ENCODE data around the gene STK40. TPM values are rescaled to one million over a fixed set of nuclear protein-coding genes. Genes with fewer than 3 reads are reported as not detected.
A peak's percentile ranks its signal among the peaks of the same experiment; 100 is the strongest.

The STK40 gene
- polyA plus RNA-seq, 4 donors, result 12.7 to 41.0 (median 25.3) TPM

DNA sequence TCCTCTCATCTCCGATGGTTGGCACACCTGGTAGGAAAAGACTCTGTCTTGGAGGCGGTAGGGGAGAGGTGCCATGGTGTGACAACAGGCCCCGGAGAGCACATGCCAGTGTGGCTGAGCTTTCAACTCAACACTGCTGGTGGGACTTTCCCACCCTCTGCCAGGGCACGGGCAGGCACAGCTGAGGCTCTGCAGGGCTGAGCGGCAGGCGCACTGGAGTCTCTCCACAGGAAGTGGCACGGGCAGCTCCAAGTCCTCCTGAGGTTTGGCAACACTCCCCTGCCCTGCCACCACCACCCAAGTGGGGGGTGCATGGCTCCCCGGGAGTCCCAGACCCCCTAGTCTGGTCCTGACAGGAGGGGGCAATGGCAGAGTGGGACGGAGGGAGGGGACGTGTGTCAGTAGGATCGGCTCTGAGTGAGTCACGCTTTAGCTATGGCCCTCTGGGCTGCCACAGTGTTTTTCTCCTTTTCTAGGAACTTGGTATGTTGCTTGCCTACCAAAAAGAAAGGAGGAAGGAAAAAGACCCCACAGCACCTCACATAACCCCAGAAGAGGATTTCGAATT is 35.0 kb downstream of the STK40 start:
- Histone ChIP-seq H3K9me3 (ENCODE audit: control insufficient read depth in 2 of 2, insufficient read depth in 1 of 2, low read depth in 1 of 2, low read length in 1 of 2) (no peaks in the 10 kb centered on the region), H3K4me3 (ENCODE audit: low read depth in 1 of 3, low read length in 3 of 3) (no peak overlapping the region), H3K27me3 (ENCODE audit: control insufficient read depth in 3 of 3, insufficient read depth in 3 of 3, low read length in 3 of 3) (no peaks in the 10 kb centered on the region), H3K27ac (ENCODE audit: low read depth in 1 of 3, low read length in 2 of 3) (peak overlapping the region in 1 of 3 donors; percentile 61), H3K4me1 (ENCODE audit: control insufficient read depth in 3 of 3, insufficient read depth in 2 of 3, low read depth in 1 of 3, low read length in 2 of 3) (peaks cover 0 to 6% (median 0%) of the 10 kb centered on the region in 3 donors), H3K36me3 (ENCODE audit: control insufficient read depth in 3 of 3, insufficient read depth in 2 of 3, low read depth in 1 of 3, low read length in 3 of 3) (peaks cover 17 to 98% (median 32%) of the 10 kb centered on the region in 3 donors)
- no peak for FAIRE-seq
- WGBS, 3 donors, result 60 to 76% (median 75%) methylated on average over 13 of the region's 13 CpGs
- no peak for DNase-seq

- no peak for FAIRE-seq
- peak overlapping the region in 1 of 3 donors; percentile 28 for H3K27ac ChIP-seq (ENCODE audit: low read depth in 1 of 3, low read length in 2 of 3)
- WGBS, 3 donors, result 85 to 92% (median 91%) methylated on average over 15 to 16 of the region's 16 CpGs
These were observed 35.9 kb downstream of the STK40 start for GRCh38 chr1:36349839-36350238.

DNA sequence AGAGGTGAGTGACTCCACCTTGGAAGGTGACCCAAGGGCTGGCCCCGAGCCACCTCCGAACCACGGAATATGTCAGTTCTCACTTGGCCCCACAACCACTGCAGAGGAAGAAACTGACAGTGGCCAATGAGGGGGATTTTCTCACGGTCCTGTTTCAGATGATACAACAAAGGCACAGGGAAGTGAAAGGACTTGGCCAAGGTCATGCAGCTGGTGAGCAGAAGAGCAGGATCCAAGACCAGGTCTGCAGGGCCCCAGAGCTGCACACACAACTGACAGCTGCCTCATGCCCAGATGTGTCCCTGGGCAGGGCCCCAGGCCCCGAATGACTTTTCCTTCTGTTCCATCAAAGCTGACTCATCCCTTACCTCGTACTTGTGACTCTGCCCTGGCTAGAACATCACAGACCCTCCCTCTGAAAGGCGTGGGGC is 36.5 kb downstream of the STK40 start:
- Histone ChIP-seq H3K36me3 (ENCODE audit: control insufficient read depth in 3 of 3, insufficient read depth in 2 of 3, low read depth in 1 of 3, low read length in 3 of 3) (peaks cover 11 to 98% (median 29%) of the 10 kb centered on the region in 3 donors), H3K27ac (ENCODE audit: low read depth in 1 of 3, low read length in 2 of 3) (no peak overlapping the region), H3K4me1 (ENCODE audit: control insufficient read depth in 3 of 3, insufficient read depth in 2 of 3, low read depth in 1 of 3, low read length in 2 of 3) (peaks cover 0 to 6% (median 0%) of the 10 kb centered on the region in 3 donors), H3K4me3 (ENCODE audit: low read depth in 1 of 3, low read length in 3 of 3) (no peak overlapping the region), H3K9me3 (ENCODE audit: control insufficient read depth in 2 of 2, insufficient read depth in 1 of 2, low read depth in 1 of 2, low read length in 1 of 2) (no peaks in the 10 kb centered on the region), H3K27me3 (ENCODE audit: control insufficient read depth in 3 of 3, insufficient read depth in 3 of 3, low read length in 3 of 3) (no peaks in the 10 kb centered on the region)
- FAIRE-seq (no peak), DNase-seq (no peak)
- 63 to 71% (median 64%) methylated on average over 7 of the region's 7 CpGs for WGBS, 3 donors

More at GRCh38 chr1:36349839-36350238, 35.9 kb downstream of the STK40 start:
- H3K36me3 ChIP-seq (ENCODE audit: control insufficient read depth in 3 of 3, insufficient read depth in 2 of 3, low read depth in 1 of 3, low read length in 3 of 3), result peaks cover 11 to 98% (median 32%) of the 10 kb centered on the region in 3 donors
- peaks cover 0 to 6% (median 0%) of the 10 kb centered on the region in 3 donors for H3K4me1 ChIP-seq (ENCODE audit: control insufficient read depth in 3 of 3, insufficient read depth in 2 of 3, low read depth in 1 of 3, low read length in 2 of 3)
- no peak for DNase-seq
- no peaks in the 10 kb centered on the region for H3K27me3 ChIP-seq (ENCODE audit: control insufficient read depth in 3 of 3, insufficient read depth in 3 of 3, low read length in 3 of 3)
- no peak overlapping the region for H3K4me3 ChIP-seq (ENCODE audit: low read depth in 1 of 3, low read length in 3 of 3)
- no peaks in the 10 kb centered on the region for H3K9me3 ChIP-seq (ENCODE audit: control insufficient read depth in 2 of 2, insufficient read depth in 1 of 2, low read depth in 1 of 2, low read length in 1 of 2)

DNA sequence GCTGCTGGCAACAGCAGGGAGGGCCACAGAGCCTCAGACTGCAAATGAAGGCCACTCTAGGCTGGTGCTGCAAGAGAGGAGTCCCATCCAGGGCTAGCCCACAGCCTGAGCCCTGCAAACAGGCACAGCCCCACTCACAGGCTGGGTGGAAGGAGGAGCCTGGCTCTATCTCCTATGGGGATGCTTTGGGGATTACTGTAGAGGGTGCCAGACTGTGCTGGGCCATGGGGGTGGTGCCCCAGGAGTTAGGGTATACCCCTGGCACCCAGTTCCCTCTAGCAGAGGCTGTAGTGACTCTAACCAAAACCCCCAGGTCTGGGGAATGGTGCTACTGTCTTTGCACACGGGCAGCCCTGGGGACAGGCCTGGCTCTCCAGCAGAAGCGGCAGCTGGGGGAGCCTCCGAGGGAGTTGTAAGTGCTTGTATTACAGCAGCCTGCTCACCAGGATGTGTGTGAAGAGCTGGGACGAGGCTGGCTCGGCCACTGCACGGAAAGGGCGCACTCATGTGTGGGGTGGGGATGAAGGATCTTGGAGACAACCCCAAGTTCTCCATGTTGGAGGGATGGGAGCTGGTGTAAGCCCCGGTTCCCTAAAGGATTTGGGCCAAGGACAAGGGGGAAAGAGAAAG is 38.9 kb downstream of the STK40 start:
- Histone ChIP-seq H3K27me3 (ENCODE audit: control insufficient read depth in 3 of 3, insufficient read depth in 3 of 3, low read length in 3 of 3) (no peaks in the 10 kb centered on the region), H3K9me3 (ENCODE audit: control insufficient read depth in 2 of 2, insufficient read depth in 1 of 2, low read depth in 1 of 2, low read length in 1 of 2) (no peaks in the 10 kb centered on the region), H3K4me3 (ENCODE audit: low read depth in 1 of 3, low read length in 3 of 3) (no peak overlapping the region), H3K36me3 (ENCODE audit: control insufficient read depth in 3 of 3, insufficient read depth in 2 of 3, low read depth in 1 of 3, low read length in 3 of 3) (peaks cover 9 to 98% (median 30%) of the 10 kb centered on the region in 3 donors), H3K4me1 (ENCODE audit: control insufficient read depth in 3 of 3, insufficient read depth in 2 of 3, low read depth in 1 of 3, low read length in 2 of 3) (peaks cover 0 to 6% (median 0%) of the 10 kb centered on the region in 3 donors), H3K27ac (ENCODE audit: low read depth in 1 of 3, low read length in 2 of 3) (no peak overlapping the region)
- FAIRE-seq (no peak), DNase-seq (no peak)
- 91 to 92% (median 91%) methylated on average over 8 of the region's 8 CpGs for WGBS, 3 donors

DNA sequence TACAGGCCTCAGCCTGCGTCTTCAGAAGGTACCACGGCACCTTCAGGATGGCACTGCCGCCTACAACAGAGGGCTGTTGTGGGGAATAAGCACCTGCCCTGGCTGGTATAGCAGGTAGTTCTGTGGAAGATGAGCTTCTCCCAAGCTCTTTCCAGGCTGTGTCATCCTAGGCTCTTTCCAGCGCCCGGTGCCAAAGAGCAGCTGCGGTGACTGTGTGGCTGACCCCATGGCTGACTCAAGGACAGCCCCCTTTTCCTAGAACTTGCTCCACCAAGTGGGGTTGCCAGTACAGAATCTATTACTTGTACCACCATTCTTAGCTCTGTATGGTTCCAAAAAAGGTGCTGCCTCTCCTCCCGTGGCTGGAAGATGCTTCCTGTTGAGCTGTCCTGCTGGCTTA is 40.4 kb downstream of the STK40 start:
- WGBS, 3 donors, result 92 to 95% (median 93%) methylated on average over 7 of the region's 7 CpGs
- FAIRE-seq (no peak), DNase-seq (no peak)
- peaks cover 10 to 98% (median 40%) of the 10 kb centered on the region in 3 donors for H3K36me3 ChIP-seq (ENCODE audit: control insufficient read depth in 3 of 3, insufficient read depth in 2 of 3, low read depth in 1 of 3, low read length in 3 of 3)
- H3K4me1 ChIP-seq (ENCODE audit: control insufficient read depth in 3 of 3, insufficient read depth in 2 of 3, low read depth in 1 of 3, low read length in 2 of 3), result no peaks in the 10 kb centered on the region
- H3K27me3 ChIP-seq (ENCODE audit: control insufficient read depth in 3 of 3, insufficient read depth in 3 of 3, low read length in 3 of 3), result no peaks in the 10 kb centered on the region
- no peak overlapping the region for H3K4me3 ChIP-seq (ENCODE audit: low read depth in 1 of 3, low read length in 3 of 3)
- no peaks in the 10 kb centered on the region for H3K9me3 ChIP-seq (ENCODE audit: control insufficient read depth in 2 of 2, insufficient read depth in 1 of 2, low read depth in 1 of 2, low read length in 1 of 2)
- no peak overlapping the region for H3K27ac ChIP-seq (ENCODE audit: low read depth in 1 of 3, low read length in 2 of 3)

DNA sequence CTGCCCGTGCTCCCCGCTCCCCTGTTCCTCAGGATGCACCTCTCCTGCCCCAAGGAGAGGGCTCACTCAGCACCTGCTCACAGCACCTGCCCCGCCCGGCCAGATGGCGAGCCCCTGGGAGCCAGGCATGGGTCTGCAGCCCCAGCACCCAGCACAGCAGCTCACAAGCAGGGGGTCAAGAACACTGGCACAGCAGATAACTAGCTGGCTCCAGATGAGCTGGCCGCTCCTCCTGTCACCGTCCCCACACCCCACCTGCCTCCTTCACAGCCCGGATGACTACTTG is 41.4 kb downstream of the STK40 start:
- DNase-seq (no peak), FAIRE-seq (no peak)
- Histone ChIP-seq H3K9me3 (ENCODE audit: control insufficient read depth in 2 of 2, insufficient read depth in 1 of 2, low read depth in 1 of 2, low read length in 1 of 2) (no peaks in the 10 kb centered on the region), H3K36me3 (ENCODE audit: control insufficient read depth in 3 of 3, insufficient read depth in 2 of 3, low read depth in 1 of 3, low read length in 3 of 3) (peaks cover 10 to 98% (median 40%) of the 10 kb centered on the region in 3 donors), H3K4me1 (ENCODE audit: control insufficient read depth in 3 of 3, insufficient read depth in 2 of 3, low read depth in 1 of 3, low read length in 2 of 3) (no peaks in the 10 kb centered on the region), H3K27ac (ENCODE audit: low read depth in 1 of 3, low read length in 2 of 3) (no peak overlapping the region), H3K27me3 (ENCODE audit: control insufficient read depth in 3 of 3, insufficient read depth in 3 of 3, low read length in 3 of 3) (no peaks in the 10 kb centered on the region), H3K4me3 (ENCODE audit: low read depth in 1 of 3, low read length in 3 of 3) (no peak overlapping the region)
- 84 to 96% (median 89%) methylated on average over 8 of the region's 8 CpGs for WGBS, 3 donors

GRCh38 chr1:36343651-36344394 is 41.9 kb downstream of the STK40 start:
- Histone ChIP-seq H3K9me3 (ENCODE audit: control insufficient read depth in 2 of 2, insufficient read depth in 1 of 2, low read depth in 1 of 2, low read length in 1 of 2) (no peaks in the 10 kb centered on the region), H3K4me1 (ENCODE audit: control insufficient read depth in 3 of 3, insufficient read depth in 2 of 3, low read depth in 1 of 3, low read length in 2 of 3) (no peaks in the 10 kb centered on the region), H3K27me3 (ENCODE audit: control insufficient read depth in 3 of 3, insufficient read depth in 3 of 3, low read length in 3 of 3) (no peaks in the 10 kb centered on the region), H3K4me3 (ENCODE audit: low read depth in 1 of 3, low read length in 3 of 3) (no peak overlapping the region), H3K27ac (ENCODE audit: low read depth in 1 of 3, low read length in 2 of 3) (no peak overlapping the region), H3K36me3 (ENCODE audit: control insufficient read depth in 3 of 3, insufficient read depth in 2 of 3, low read depth in 1 of 3, low read length in 3 of 3) (peaks cover 10 to 98% (median 39%) of the 10 kb centered on the region in 3 donors)
- 92 to 94% (median 93%) methylated on average over 23 to 24 of the region's 24 CpGs for WGBS, 3 donors
- FAIRE-seq (no peak), DNase-seq (no peak)

- FAIRE-seq, result no peak
- no peaks in the 10 kb centered on the region for H3K4me1 ChIP-seq (ENCODE audit: control insufficient read depth in 3 of 3, insufficient read depth in 2 of 3, low read depth in 1 of 3, low read length in 2 of 3)
These were observed 43.1 kb downstream of the STK40 start for GRCh38 chr1:36342426-36343185.

More at GRCh38 chr1:36342426-36343185, 43.1 kb downstream of the STK40 start:
- Histone ChIP-seq H3K27me3 (ENCODE audit: control insufficient read depth in 3 of 3, insufficient read depth in 3 of 3, low read length in 3 of 3) (no peaks in the 10 kb centered on the region), H3K27ac (ENCODE audit: low read depth in 1 of 3, low read length in 2 of 3) (no peak overlapping the region), H3K4me3 (ENCODE audit: low read depth in 1 of 3, low read length in 3 of 3) (no peak overlapping the region), H3K9me3 (ENCODE audit: control insufficient read depth in 2 of 2, insufficient read depth in 1 of 2, low read depth in 1 of 2, low read length in 1 of 2) (no peaks in the 10 kb centered on the region), H3K36me3 (ENCODE audit: control insufficient read depth in 3 of 3, insufficient read depth in 2 of 3, low read depth in 1 of 3, low read length in 3 of 3) (peaks cover 10 to 86% (median 28%) of the 10 kb centered on the region in 3 donors)
- WGBS, 3 donors, result 80% methylated on average over 10 of the region's 10 CpGs
- peak; percentile 36 to 55 for DNase-seq
